NCI-H226 (cell line): ENCODE data around the gene OPCML.

Experiments
- DNase-seq: peaks from one replicate; pipeline ENCODE4 v3.0.0-alpha.2; 2015

OPCML gene

GRCh38 chr11:132367293-132367692 is 1165.0 kb downstream of the OPCML start:
- no peak for DNase-seq

DNA sequence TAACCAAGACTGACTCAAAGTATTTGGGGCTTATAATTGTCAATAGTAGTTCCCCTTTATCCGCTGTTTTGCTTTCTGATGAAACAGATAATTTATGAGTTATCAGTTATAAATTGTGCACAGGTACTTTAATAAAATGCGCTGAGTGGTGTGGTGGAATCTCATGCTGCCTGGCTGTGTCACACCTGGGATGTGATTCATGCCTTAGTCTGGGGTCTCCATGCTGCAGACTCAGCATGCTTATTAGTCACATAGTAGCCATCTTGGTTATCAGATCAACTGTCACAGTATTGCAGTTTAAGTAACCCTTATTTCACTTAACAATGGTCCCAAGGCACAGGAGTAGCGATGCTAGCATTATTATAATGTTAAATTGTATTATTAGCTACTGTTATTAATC is 1166.7 kb downstream of the OPCML start:
- DNase-seq: no peak
